ENCODE measurements around the gene ALDH1A1. TPM values are rescaled to one million over a fixed set of nuclear protein-coding genes. Genes with fewer than 3 reads are reported as not detected.

ALDH1A1 gene
- total RNA-seq, 2 donors from 2014 or later: not detected

- Mint-ChIP-seq H3K27me3 (ENCODE audit: low read depth) (peaks cover 7% of the 10 kb centered on the region), H3K36me3 (ENCODE audit: insufficient read depth in 2 of 2) (no peaks in the 10 kb centered on the region), H3K27ac (no peak overlapping the region), H3K4me3 (no peak overlapping the region), H3K4me1 (ENCODE audit: low read depth) (no peaks in the 10 kb centered on the region), H3K9me3 (peaks cover 0 to 2% of the 10 kb centered on the region in 2 donors)
- DNase-seq: no peak
- ATAC-seq (replicated peaks in 1 of 2): no peak
Measured at GRCh38 chr9:72971411-72971810, 18.6 kb upstream of the ALDH1A1 start.

DNA sequence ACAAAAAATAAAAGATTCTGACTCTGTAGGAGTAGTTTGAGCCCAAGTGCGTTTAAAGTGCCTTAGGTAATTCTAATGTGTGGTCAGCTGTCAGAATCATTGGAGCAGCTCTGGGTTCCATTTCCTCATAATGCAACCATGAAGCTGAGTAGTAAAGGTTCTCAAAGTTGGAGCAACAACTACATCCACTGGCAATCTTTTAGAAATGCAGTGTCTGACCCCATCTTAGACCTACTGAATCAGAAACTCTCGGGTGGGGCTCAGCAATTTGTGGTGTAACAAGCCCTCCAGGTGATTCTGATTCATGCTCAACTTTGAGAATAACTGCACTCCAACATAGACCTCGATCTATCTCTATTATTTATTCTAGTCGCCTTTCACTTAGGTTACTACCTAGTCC, 7.6 kb upstream of the ALDH1A1 start:
- DNase-seq (no peak), ATAC-seq (replicated peaks in 1 of 2) (no peak)
- Mint-ChIP-seq H3K4me1 (ENCODE audit: low read depth) (no peaks in the 10 kb centered on the region), H3K36me3 (ENCODE audit: insufficient read depth in 2 of 2) (peaks cover 0 to 3% of the 10 kb centered on the region in 2 donors), H3K27ac (no peak overlapping the region), H3K27me3 (ENCODE audit: low read depth) (no peaks in the 10 kb centered on the region), H3K9me3 (peaks cover 0 to 10% of the 10 kb centered on the region in 2 donors), H3K4me3 (no peak overlapping the region)

- Mint-ChIP-seq H3K4me1 (ENCODE audit: low read depth) (no peaks in the 10 kb centered on the region), H3K4me3 (no peak overlapping the region)
- no peak for ATAC-seq (replicated peaks in 1 of 2)
Measured at GRCh38 chr9:72958485-72959281, 5.8 kb upstream of the ALDH1A1 start.

GRCh38 chr9:72955571-72955970, 2.7 kb upstream of the ALDH1A1 start:
- DNase-seq (no peak), ATAC-seq (replicated peaks in 1 of 2) (no peak)
- H3K4me3 Mint-ChIP-seq: no peak overlapping the region
- no peak overlapping the region for H3K27ac Mint-ChIP-seq
- H3K4me1 Mint-ChIP-seq (ENCODE audit: low read depth): peaks cover 9% of the 10 kb centered on the region
- H3K9me3 Mint-ChIP-seq: peaks cover 0 to 5% of the 10 kb centered on the region in 2 donors
- H3K27me3 Mint-ChIP-seq (ENCODE audit: low read depth): peaks cover 16% of the 10 kb centered on the region
- H3K36me3 Mint-ChIP-seq (ENCODE audit: insufficient read depth in 2 of 2): peaks cover 0 to 1% of the 10 kb centered on the region in 2 donors

More at GRCh38 chr9:72958485-72959281, 5.8 kb upstream of the ALDH1A1 start:
- no peak for DNase-seq
- Mint-ChIP-seq H3K36me3 (ENCODE audit: insufficient read depth in 2 of 2) (peaks cover 0 to 3% of the 10 kb centered on the region in 2 donors), H3K9me3 (peaks cover 0 to 10% of the 10 kb centered on the region in 2 donors), H3K27me3 (ENCODE audit: low read depth) (no peaks in the 10 kb centered on the region), H3K27ac (no peak overlapping the region)

GRCh38 chr9:72955126-72955455, 2.2 kb upstream of the ALDH1A1 start:
- Mint-ChIP-seq H3K4me3 (no peak overlapping the region), H3K27ac (no peak overlapping the region), H3K36me3 (ENCODE audit: insufficient read depth in 2 of 2) (peaks cover 0 to 1% of the 10 kb centered on the region in 2 donors), H3K4me1 (ENCODE audit: low read depth) (peaks cover 9% of the 10 kb centered on the region), H3K9me3 (peaks cover 0 to 5% of the 10 kb centered on the region in 2 donors), H3K27me3 (ENCODE audit: low read depth) (peaks cover 19% of the 10 kb centered on the region)
- ATAC-seq (replicated peaks in 1 of 2): no peak
- no peak for DNase-seq

DNA sequence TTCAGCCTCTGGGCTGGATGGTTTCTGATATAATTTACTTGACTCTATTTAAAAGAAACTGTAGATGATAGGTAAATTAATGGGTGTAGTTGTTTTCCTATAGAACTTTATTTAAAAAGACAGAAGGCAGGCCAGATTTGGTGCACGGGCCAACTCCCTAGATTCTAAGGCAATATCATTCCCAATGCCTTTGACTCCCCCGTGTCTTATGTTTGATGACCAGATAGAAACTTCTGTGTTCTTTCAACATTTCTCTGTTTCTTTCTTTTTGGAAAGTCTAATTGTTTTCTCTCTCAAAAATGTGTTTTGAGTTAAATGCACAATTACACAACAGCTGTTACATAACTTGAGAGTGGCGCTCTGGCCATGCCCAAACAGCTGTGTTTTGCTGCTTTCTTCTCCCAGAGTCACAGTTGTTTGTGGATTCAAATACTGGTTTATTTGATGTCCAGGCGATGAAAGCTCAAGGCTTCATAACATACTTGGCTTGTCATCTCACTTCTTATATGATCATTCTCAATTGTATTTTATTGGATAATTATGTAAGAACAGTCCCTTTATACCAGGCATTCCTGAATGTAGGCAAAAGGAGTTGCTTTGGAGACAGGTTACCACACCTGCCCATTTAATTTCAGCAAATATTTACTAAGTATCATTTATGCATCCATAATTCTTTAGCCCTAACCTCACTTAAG, 1.7 kb upstream of the ALDH1A1 start:
- H3K27ac Mint-ChIP-seq: no peak overlapping the region
- ATAC-seq (replicated peaks in 1 of 2) (no peak), DNase-seq (no peak)
- peaks cover 0 to 1% of the 10 kb centered on the region in 2 donors for H3K36me3 Mint-ChIP-seq (ENCODE audit: insufficient read depth in 2 of 2)
- no peak overlapping the region for H3K4me3 Mint-ChIP-seq
- peaks cover 0 to 5% of the 10 kb centered on the region in 2 donors for H3K9me3 Mint-ChIP-seq
- H3K4me1 Mint-ChIP-seq (ENCODE audit: low read depth): peaks cover 9% of the 10 kb centered on the region
- H3K27me3 Mint-ChIP-seq (ENCODE audit: low read depth): peaks cover 24% of the 10 kb centered on the region

GRCh38 chr9:72952381-72952690, 517 bp downstream of the ALDH1A1 start:
- Mint-ChIP-seq H3K9me3 (no peaks in the 10 kb centered on the region), H3K4me1 (ENCODE audit: low read depth) (peaks cover 9% of the 10 kb centered on the region), H3K27ac (no peak overlapping the region), H3K36me3 (ENCODE audit: insufficient read depth in 2 of 2) (no peaks in the 10 kb centered on the region), H3K27me3 (ENCODE audit: low read depth) (peaks cover 46% of the 10 kb centered on the region), H3K4me3 (no peak overlapping the region)
- ATAC-seq (replicated peaks in 1 of 2) (no peak), DNase-seq (no peak)

DNA sequence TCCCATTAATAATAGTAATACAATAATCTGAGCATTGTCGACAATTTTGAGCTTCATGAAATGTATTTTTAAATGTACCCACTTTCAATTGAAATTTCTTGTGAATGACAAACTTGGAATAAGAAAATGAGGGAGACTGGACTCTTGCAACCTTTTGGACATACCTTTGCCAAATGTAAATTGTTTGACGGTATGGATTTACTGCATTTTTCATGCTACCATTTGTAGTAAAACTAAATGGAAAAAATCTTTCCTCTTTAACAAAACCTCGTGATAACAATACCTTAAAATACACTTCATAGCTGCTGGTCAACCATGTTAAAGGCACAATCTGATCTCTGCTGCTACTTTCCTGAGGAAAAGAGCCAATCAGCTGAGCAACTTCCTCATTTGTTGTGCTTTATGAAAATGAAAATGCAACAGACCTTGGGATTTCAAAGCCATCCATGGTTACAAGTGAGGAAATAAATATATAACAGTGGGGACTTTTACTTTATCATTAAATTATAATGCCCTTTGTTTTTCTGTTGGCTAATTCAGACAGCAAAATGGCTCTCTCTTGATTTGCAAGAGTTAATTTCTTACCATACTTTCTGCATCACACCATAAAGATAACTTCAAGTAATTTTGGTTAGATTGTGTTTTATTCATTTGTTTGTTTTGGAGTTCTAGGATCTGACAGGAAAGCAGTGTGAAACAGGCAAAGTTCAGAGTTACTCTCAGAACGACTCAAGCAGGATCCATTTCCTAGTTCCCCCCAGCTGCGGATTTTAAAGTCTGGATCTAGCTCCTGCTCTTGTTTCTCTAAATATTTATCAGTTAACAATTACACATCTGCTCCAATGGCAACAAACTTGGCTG, 1.1 kb downstream of the ALDH1A1 start:
- ATAC-seq (replicated peaks in 1 of 2): no peak
- Mint-ChIP-seq H3K27ac (no peak overlapping the region), H3K4me3 (no peak overlapping the region)

GRCh38 chr9:72950875-72951442, 1.9 kb downstream of the ALDH1A1 start:
- H3K36me3 Mint-ChIP-seq (ENCODE audit: insufficient read depth in 2 of 2): no peaks in the 10 kb centered on the region
- H3K27ac Mint-ChIP-seq: no peak overlapping the region
- H3K4me1 Mint-ChIP-seq (ENCODE audit: low read depth): peaks cover 9% of the 10 kb centered on the region
- H3K4me3 Mint-ChIP-seq: no peak overlapping the region
- peaks cover 49% of the 10 kb centered on the region for H3K27me3 Mint-ChIP-seq (ENCODE audit: low read depth)
- DNase-seq (no peak), ATAC-seq (replicated peaks in 1 of 2) (no peak)
- H3K9me3 Mint-ChIP-seq: no peaks in the 10 kb centered on the region

More for the DNA sequence above, 1.1 kb downstream of the ALDH1A1 start:
- no peaks in the 10 kb centered on the region for H3K9me3 Mint-ChIP-seq
- peaks cover 49% of the 10 kb centered on the region for H3K27me3 Mint-ChIP-seq (ENCODE audit: low read depth)
- H3K36me3 Mint-ChIP-seq (ENCODE audit: insufficient read depth in 2 of 2): no peaks in the 10 kb centered on the region
- peaks cover 9% of the 10 kb centered on the region for H3K4me1 Mint-ChIP-seq (ENCODE audit: low read depth)
- DNase-seq: no peak

- H3K27me3 Mint-ChIP-seq (ENCODE audit: low read depth): peaks cover 49% of the 10 kb centered on the region
- no peak overlapping the region for H3K4me3 Mint-ChIP-seq
- H3K4me1 Mint-ChIP-seq (ENCODE audit: low read depth): peaks cover 9% of the 10 kb centered on the region
- no peaks in the 10 kb centered on the region for H3K36me3 Mint-ChIP-seq (ENCODE audit: insufficient read depth in 2 of 2)
- ATAC-seq (replicated peaks in 1 of 2): no peak
- no peak for DNase-seq
- no peaks in the 10 kb centered on the region for H3K9me3 Mint-ChIP-seq
- H3K27ac Mint-ChIP-seq: no peak overlapping the region
Measured at GRCh38 chr9:72949918-72950325, 2.9 kb downstream of the ALDH1A1 start.

- H3K9me3 Mint-ChIP-seq: no peaks in the 10 kb centered on the region
Measured at GRCh38 chr9:72949244-72949582, 3.6 kb downstream of the ALDH1A1 start.

GRCh38 chr9:72948575-72949243, 4.1 kb downstream of the ALDH1A1 start:
- Mint-ChIP-seq H3K36me3 (ENCODE audit: insufficient read depth in 2 of 2) (no peaks in the 10 kb centered on the region), H3K4me3 (no peak overlapping the region), H3K9me3 (no peaks in the 10 kb centered on the region), H3K27me3 (ENCODE audit: low read depth) (peaks cover 49% of the 10 kb centered on the region), H3K4me1 (ENCODE audit: low read depth) (peaks cover 9% of the 10 kb centered on the region), H3K27ac (no peak overlapping the region)
- DNase-seq: no peak
- no peak for ATAC-seq (replicated peaks in 1 of 2)

More at GRCh38 chr9:72949244-72949582, 3.6 kb downstream of the ALDH1A1 start:
- no peak overlapping the region for H3K4me3 Mint-ChIP-seq
- no peaks in the 10 kb centered on the region for H3K36me3 Mint-ChIP-seq (ENCODE audit: insufficient read depth in 2 of 2)
- DNase-seq (no peak), ATAC-seq (replicated peaks in 1 of 2) (no peak)
- H3K27me3 Mint-ChIP-seq (ENCODE audit: low read depth): peaks cover 49% of the 10 kb centered on the region
- peaks cover 9% of the 10 kb centered on the region for H3K4me1 Mint-ChIP-seq (ENCODE audit: low read depth)
- no peak overlapping the region for H3K27ac Mint-ChIP-seq
